Thoracic aorta (tissue), 2 donors: ENCODE results near the gene STOM. TPM values are rescaled to one million over a fixed set of nuclear protein-coding genes. Genes with fewer than 3 reads are reported as not detected.
A peak's percentile ranks its signal among the peaks of the same experiment; 100 is the strongest.

Experiments
- ATAC-seq: fragments of 150-250 bp; one replicate; pipeline ENCODE4 v1.8.0; 2017; ENCODE audit warnings: low read depth; ENCODE audit not compliant: insufficient number of reproducible peaks, low FRiP score
- DNase-seq: peaks from one replicate; pipeline ENCODE4 v3.0.0-alpha.2; 2020; ENCODE audit warnings: low spot score
- H3K27ac ChIP-seq, 2 donors: fragments of 200-600 bp; sonication (generic); 1 replicate in 1 of 2; 2 replicates in 1 of 2; pipeline ENCODE4 v1.5.1; 2016; ENCODE audit warnings: mild to moderate bottlenecking in 2 of 2, moderate library complexity in 2 of 2
- H3K27me3 ChIP-seq: fragments of 200-600 bp; sonication (generic); replicated peaks from 2 replicates; pipeline ENCODE4 v1.6.0; 2016; ENCODE audit warnings: mild to moderate bottlenecking; ENCODE audit not compliant: insufficient read depth
- H3K36me3 ChIP-seq: fragments of 200-600 bp; sonication (generic); one replicate; pipeline ENCODE4 v1.5.1; 2016
- H3K4me1 ChIP-seq, 2 donors: fragments of 200-600 bp; sonication (generic); 1 replicate in 1 of 2; 2 replicates in 1 of 2; pipeline versions ENCODE4 v1.5.1 to v1.6.0; 2016; ENCODE audit warnings: low read depth in 2 of 2, mild to moderate bottlenecking in 1 of 2; ENCODE audit not compliant: control insufficient read depth in 1 of 2
- H3K4me3 ChIP-seq: fragments of 200-600 bp; sonication (generic); 2 replicates; pipeline ENCODE4 v1.5.1; 2016; ENCODE audit warnings: mild to moderate bottlenecking
- H3K9me3 ChIP-seq: fragments of 200-600 bp; sonication (generic); 2 replicates; pipeline ENCODE4 v1.5.1; 2016
- CTCF ChIP-seq: fragments of 200-600 bp; sonication (generic); IDR thresholded peaks from one replicate; pipeline ENCODE4 v1.5.1; 2019; ENCODE audit warnings: antibody characterized with exemption
- total RNA-seq, 2 donors: library from RNA; depleted of rRNA; stranded (reverse); fragments of >200 nt; gene quantifications; one replicate each; pipeline versions ENCODE4 v1.1.0 to v1.2.3, GENCODE V29; 2016

The STOM gene
- total RNA-seq, 2 donors from 2014 or later = 177 to 344 TPM

DNA sequence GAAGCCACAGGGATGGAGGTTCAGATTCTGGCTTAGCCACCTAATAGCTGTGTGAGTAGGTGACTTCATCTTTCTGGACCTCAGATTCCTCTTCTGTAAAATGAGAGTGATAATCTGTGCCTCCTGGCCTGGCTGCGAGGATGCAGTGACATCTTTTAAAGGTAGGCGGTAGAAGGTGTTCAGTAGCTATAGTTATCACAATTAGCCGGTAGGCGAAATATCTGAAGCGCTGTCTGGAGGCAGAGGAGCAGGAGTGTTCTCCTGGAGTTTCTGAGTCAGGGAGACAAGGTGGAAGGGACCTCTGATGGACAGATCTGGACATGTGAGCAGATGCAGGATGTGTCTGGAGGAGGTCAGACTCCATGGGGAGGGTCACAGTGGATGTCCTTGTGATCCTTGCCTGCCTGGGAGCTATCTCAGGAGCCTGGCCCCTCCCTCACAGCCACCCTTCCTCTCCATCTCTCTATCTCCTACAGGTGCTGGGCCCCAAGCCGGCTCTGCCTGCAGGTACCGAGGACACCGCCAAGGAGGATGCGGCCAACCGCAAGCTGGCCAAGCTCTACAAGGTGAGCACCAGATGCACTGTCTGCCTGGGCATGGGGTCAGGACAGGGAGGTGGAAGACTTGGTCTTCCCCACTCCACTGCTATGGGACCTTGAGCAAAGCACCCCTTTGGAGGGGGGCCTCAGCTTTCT lies 56.4 kb downstream of the STOM start:
- Histone ChIP-seq H3K27ac (peak overlapping the region; percentile 22 to 53), H3K4me1 (peaks cover 5 to 48% of the 10 kb centered on the region in 2 donors), H3K36me3 (peaks cover 69% of the 10 kb centered on the region), H3K9me3 (no peaks in the 10 kb centered on the region), H3K4me3 (no peak overlapping the region), H3K27me3 (no peaks in the 10 kb centered on the region)
- no peak for TF ChIP-seq CTCF
- ATAC-seq (no peak), DNase-seq (no peak)

DNA sequence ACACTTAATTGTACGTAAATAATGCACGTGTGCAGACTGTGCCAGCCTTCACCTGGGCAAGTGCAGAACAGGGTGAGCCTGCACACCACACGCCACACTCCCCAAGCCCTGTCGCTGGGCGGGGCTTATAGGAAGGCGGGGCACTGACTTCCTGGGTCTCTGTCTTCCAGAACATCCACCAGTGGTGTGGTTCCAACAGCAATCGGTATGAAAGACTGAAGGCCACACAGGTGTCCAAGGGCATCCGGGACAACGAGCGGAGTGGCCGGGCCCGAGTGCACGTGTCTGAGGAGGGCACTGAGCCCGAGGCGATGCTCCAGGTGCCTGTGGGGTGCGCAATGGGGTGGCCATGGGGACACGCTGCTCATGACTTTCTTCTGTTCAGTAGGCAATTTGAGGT lies 57.9 kb downstream of the STOM start:
- DNase-seq (no peak), ATAC-seq (no peak)
- Histone ChIP-seq H3K36me3 (peaks cover 77% of the 10 kb centered on the region), H3K9me3 (no peaks in the 10 kb centered on the region), H3K27ac (no peak overlapping the region), H3K4me3 (no peak overlapping the region), H3K27me3 (no peaks in the 10 kb centered on the region), H3K4me1 (peaks cover 3 to 33% of the 10 kb centered on the region in 2 donors)
- no peak for TF ChIP-seq CTCF

DNA sequence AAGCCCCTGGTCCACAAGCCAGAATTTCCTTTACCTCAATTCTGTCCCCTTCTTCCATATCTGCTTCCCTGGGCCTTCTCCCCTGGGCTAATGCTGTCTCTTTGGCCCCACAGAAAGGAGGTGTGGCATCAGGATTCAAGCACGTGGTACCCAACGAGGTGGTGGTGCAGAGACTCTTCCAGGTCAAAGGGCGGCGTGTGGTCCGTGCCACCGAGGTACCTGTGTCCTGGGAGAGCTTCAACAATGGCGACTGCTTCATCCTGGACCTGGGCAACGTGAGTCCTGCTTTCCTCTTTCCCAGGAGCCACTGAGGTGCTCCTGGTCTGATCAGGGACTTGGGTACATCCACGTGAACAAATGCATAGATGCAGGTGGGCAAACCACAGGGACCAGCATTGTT lies 59.5 kb downstream of the STOM start:
- DNase-seq (no peak), ATAC-seq (no peak)
- H3K27ac ChIP-seq = no peak overlapping the region
- no peaks in the 10 kb centered on the region for H3K9me3 ChIP-seq
- no peak for TF ChIP-seq CTCF
- H3K4me3 ChIP-seq = no peak overlapping the region
- peaks cover 9 to 35% of the 10 kb centered on the region in 2 donors for H3K4me1 ChIP-seq
- H3K36me3 ChIP-seq = peaks cover 85% of the 10 kb centered on the region
- no peaks in the 10 kb centered on the region for H3K27me3 ChIP-seq

DNA sequence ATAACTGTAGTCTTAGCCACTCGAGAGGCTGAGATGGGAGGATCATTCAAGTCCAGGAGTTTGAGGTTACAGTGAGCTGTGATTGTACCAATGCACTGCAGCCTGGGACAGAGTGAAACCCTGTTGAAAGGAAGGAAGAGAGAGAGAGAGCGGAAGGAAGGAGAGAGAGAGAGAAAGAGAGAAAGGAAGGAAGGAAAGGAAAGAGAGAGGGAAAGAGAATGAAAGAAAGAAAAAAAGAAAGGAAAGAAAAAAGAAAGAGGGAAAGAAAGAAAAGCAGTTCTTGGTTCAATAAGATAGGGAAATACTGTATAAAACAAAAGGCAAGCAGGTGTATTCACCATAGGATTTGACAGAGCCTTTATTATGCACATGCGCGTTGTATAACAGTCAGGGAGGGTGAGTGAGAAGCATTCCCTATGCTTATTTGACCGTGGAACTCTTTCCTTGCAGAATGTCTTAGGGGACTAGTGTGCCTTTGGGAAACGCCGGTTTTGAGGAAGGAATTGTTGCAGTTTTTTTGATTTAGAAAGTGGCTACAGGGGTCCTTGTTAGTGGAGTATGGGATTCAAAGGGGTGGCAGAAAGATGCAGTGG lies 60.1 kb downstream of the STOM start:
- Histone ChIP-seq H3K4me1 (peaks cover 13 to 35% of the 10 kb centered on the region in 2 donors), H3K27me3 (no peaks in the 10 kb centered on the region), H3K27ac (peak overlapping the region; percentile 39 to 42), H3K4me3 (no peak overlapping the region), H3K9me3 (no peaks in the 10 kb centered on the region), H3K36me3 (peaks cover 87% of the 10 kb centered on the region)
- ATAC-seq (no peak), DNase-seq (no peak)
- TF ChIP-seq CTCF = no peak

DNA sequence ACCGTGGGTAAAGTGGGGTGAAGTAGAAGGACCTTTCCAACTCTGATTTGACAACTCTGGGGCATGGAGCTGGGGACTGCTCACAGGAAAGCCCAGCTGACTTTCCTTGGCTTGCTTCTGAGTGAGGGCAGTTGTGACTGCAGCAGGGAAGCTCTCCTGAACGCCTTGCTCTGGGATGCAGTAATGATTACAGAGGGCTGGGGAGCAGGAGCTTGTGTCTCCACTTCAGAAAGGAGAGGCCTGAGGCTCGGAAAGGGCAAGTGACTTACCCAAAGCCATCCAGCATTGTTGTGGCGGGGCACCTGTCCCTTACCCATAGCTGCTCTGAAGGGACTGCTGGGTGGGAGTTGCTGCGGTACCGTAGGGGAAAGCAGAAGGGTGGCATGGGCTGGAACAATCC lies 60.9 kb downstream of the STOM start:
- Histone ChIP-seq H3K27ac (peak overlapping the region; percentile 39 to 42), H3K27me3 (no peaks in the 10 kb centered on the region), H3K4me3 (no peak overlapping the region), H3K4me1 (peaks cover 18 to 39% of the 10 kb centered on the region in 2 donors), H3K9me3 (no peaks in the 10 kb centered on the region), H3K36me3 (peaks cover 89% of the 10 kb centered on the region)
- no peak for TF ChIP-seq CTCF
- ATAC-seq (no peak), DNase-seq (no peak)
